Nucleus accumbens (tissue), 56 donors: ENCODE data around the gene KRTAP10-7.
A peak's percentile ranks its signal among the peaks of the same experiment; 100 is the strongest.
"Not testable (repeated sequence)": the region's sequence is repeated elsewhere in the genome, so short reads cannot be mapped to it uniquely, and the experiment has no call there.

Source experiments
- DNase-seq, 56 donors: peaks; one replicate each; lab custom pipeline; 2025; lab: John Stamatoyannopoulos, UW

KRTAP10-7 gene

GRCh38 chr21:44609193-44609592 is 8.8 kb downstream of the KRTAP10-7 start:
- no peak for DNase-seq

- not testable (repeated sequence) for DNase-seq
These were observed 9.9 kb downstream of the KRTAP10-7 start for GRCh38 chr21:44610157-44610843.

- no peak for DNase-seq
These were observed 11.2 kb downstream of the KRTAP10-7 start for GRCh38 chr21:44611551-44611950.

- no peak for DNase-seq
These were observed 11.7 kb downstream of the KRTAP10-7 start, which contains the start of gene KRTAP10-8 for GRCh38 chr21:44612029-44612486. Gene KRTAP10-8, plus strand, starts transcription at chr21:44612079. Its CDS starts 22 bp downstream, at chr21:44612101.

- no peak for DNase-seq
These were observed 12.4 kb downstream of the KRTAP10-7 start for GRCh38 chr21:44612669-44613229.

GRCh38 chr21:44613386-44614155 is 13.2 kb downstream of the KRTAP10-7 start:
- DNase-seq, result no peak

- DNase-seq, result no peak
These were observed 13.8 kb downstream of the KRTAP10-7 start for GRCh38 chr21:44614161-44614631.

GRCh38 chr21:44614961-44615391 is 14.6 kb downstream of the KRTAP10-7 start:
- DNase-seq, result no peak

- DNase-seq, result no peak
These were observed 15.1 kb downstream of the KRTAP10-7 start for GRCh38 chr21:44615466-44615865.

GRCh38 chr21:44615911-44616590 is 15.7 kb downstream of the KRTAP10-7 start:
- DNase-seq, result no peak

GRCh38 chr21:44616591-44616926 is 16.2 kb downstream of the KRTAP10-7 start:
- no peak for DNase-seq

GRCh38 chr21:44617071-44617501 is 16.7 kb downstream of the KRTAP10-7 start:
- no peak for DNase-seq

GRCh38 chr21:44618504-44618903 is 18.1 kb downstream of the KRTAP10-7 start:
- peak in 1 of 56 donors; percentile 4 for DNase-seq

- no peak for DNase-seq
These were observed 18.5 kb downstream of the KRTAP10-7 start for GRCh38 chr21:44618909-44619308.

GRCh38 chr21:44619886-44620285 is 19.5 kb downstream of the KRTAP10-7 start:
- no peak for DNase-seq

- no peak for DNase-seq
These were observed 23.2 kb downstream of the KRTAP10-7 start for GRCh38 chr21:44623575-44623974.

GRCh38 chr21:44625756-44626155 is 25.4 kb downstream of the KRTAP10-7 start:
- no peak for DNase-seq

GRCh38 chr21:44626262-44626661 is 25.9 kb downstream of the KRTAP10-7 start:
- DNase-seq, result no peak

- no peak for DNase-seq
These were observed 26.3 kb downstream of the KRTAP10-7 start, which contains the start of gene KRTAP10-9 for GRCh38 chr21:44626673-44627143. Gene KRTAP10-9, plus strand, starts transcription at chr21:44627093. Its CDS starts 79 bp downstream, at chr21:44627172.

GRCh38 chr21:44627181-44627822 is 26.9 kb downstream of the KRTAP10-7 start:
- DNase-seq, result not testable (repeated sequence)
